Thymus (tissue), 11 donors: ENCODE measurements around the gene SLAMF8. TPM values are rescaled to one million over a fixed set of nuclear protein-coding genes. Genes with fewer than 3 reads are reported as not detected.

Experiments
- DNase-seq, 9 donors: peaks; one replicate each; pipeline ENCODE4 v3.0.0-alpha.2; 2013; ENCODE audit warnings: low spot score in 9 of 9, low read depth in 6 of 9, missing footprints in 1 of 9
- H3K27ac ChIP-seq, 2 donors: one replicate each; pipeline ENCODE4 v1.5.1; 2013; ENCODE audit warnings: control low read depth in 1 of 2, low read depth in 1 of 2, low read length in 1 of 2, mild to moderate bottlenecking in 1 of 2, moderate library complexity in 1 of 2
- H3K27me3 ChIP-seq, 2 donors: one replicate each; pipeline ENCODE4 v1.5.1; 2013; ENCODE audit warnings: low read length in 1 of 2; ENCODE audit not compliant: control insufficient read depth in 2 of 2, insufficient read depth in 1 of 2
- H3K36me3 ChIP-seq, 2 donors: one replicate each; pipeline ENCODE4 v1.5.1; 2013; ENCODE audit warnings: low read length in 1 of 2, mild to moderate bottlenecking in 1 of 2, moderate library complexity in 1 of 2; ENCODE audit not compliant: control insufficient read depth in 2 of 2, insufficient read depth in 2 of 2
- H3K4me1 ChIP-seq, 2 donors: one replicate each; pipeline ENCODE4 v1.5.1; 2013; ENCODE audit warnings: low read length in 2 of 2; ENCODE audit not compliant: control insufficient read depth in 2 of 2, insufficient read depth in 2 of 2
- H3K4me3 ChIP-seq, 2 donors: one replicate each; pipeline ENCODE4 v1.5.1; 2013; ENCODE audit warnings: low read length in 2 of 2, control low read depth in 1 of 2, mild to moderate bottlenecking in 1 of 2
- H3K9me3 ChIP-seq, 2 donors: one replicate each; pipeline ENCODE4 v1.5.1; 2013; ENCODE audit warnings: low read length in 1 of 2, mild to moderate bottlenecking in 1 of 2; ENCODE audit not compliant: control insufficient read depth in 2 of 2, insufficient read depth in 1 of 2
- WGBS: extraction: QIAGEN DNeasy Blood & Tissue Kit; methylation state at CpG from one replicate; pipeline ENCODE4 v1.1.7; 2013; 5-methylcytosine and 5-hydroxymethylcytosine counted together
- polyA plus RNA-seq: library from polyadenylated mRNA; stranded (reverse); fragments of 200-250 nt; gene quantifications from one replicate; pipeline ENCODE4 v1.2.3, GENCODE V29; 2013
- total RNA-seq: library from RNA; stranded (reverse); fragments of 120-200 nt; gene quantifications from one replicate; pipeline ENCODE4 v1.2.4, GENCODE V29; 2013
- donor health status: healthy.

The SLAMF8 gene
- total and polyA plus RNA-seq, 2 donors: 13.3 to 14.2 TPM

DNA sequence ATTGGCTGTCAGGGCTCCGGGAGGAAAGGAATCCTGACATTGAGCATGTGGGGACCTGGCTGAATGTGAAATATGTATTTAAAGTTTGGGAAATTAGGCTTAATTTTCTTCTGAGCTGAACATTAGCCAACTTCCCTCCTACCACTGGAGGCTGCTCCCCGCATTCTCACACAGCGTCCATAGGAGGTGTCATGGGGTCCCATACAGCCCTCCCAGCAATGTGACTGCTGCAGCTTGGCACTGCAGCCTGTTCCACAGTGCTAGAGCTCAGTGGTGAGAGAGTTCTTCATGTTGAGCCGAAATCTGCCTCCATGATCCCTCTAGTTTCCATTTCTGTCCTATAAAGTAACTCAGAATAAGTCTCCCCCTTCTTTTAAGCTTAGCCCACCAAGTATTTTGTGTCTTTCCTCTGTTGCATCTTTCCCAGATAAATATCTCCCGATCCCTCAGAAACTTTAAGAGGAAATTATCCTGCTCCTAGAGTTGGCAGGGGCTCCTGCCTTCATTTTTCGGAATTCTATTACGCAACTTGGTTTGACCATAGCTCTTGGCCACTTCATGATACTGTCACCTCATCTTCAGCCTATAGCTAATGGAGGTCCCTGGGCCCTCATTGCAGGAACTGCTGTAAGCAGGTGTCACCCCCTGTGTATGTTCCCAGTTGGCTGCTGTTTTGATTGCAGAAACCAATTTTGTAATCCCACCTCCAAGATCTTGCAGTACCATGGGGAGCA lies 22.6 kb upstream of the SLAMF8 start:
- WGBS: 86% methylated on average over 7 of the region's 7 CpGs
- no peaks in the 10 kb centered on the region for H3K36me3 ChIP-seq
- H3K27me3 ChIP-seq: peaks cover 0 to 4% of the 10 kb centered on the region in 2 donors
- no peak overlapping the region for H3K4me3 ChIP-seq
- DNase-seq: no peak
- no peaks in the 10 kb centered on the region for H3K9me3 ChIP-seq
- no peak overlapping the region for H3K27ac ChIP-seq
- peaks cover 10 to 14% of the 10 kb centered on the region in 2 donors for H3K4me1 ChIP-seq

DNA sequence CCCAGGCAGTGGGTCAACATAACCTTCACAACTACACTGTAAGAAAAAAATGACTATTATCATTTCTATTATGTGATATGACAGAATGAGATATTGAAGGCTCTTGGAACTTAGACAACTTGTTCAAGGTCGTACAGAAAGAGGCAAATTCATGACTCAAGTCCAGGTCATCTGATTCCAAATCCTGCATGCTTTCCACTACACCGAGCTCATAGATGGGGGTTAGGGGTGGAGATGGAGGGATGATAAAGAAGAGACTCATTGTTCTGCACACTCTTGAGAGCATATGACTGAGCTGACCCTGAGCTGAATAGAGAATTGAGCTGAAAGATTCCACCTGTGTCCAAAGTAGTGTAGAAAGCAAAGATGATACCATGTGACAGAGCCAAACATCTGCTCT lies 21.7 kb upstream of the SLAMF8 start:
- peaks cover 5 to 8% of the 10 kb centered on the region in 2 donors for H3K4me1 ChIP-seq
- WGBS: 72% methylated on average over 2 of the region's 2 CpGs
- no peaks in the 10 kb centered on the region for H3K36me3 ChIP-seq
- no peaks in the 10 kb centered on the region for H3K9me3 ChIP-seq
- no peak overlapping the region for H3K4me3 ChIP-seq
- DNase-seq: no peak
- H3K27ac ChIP-seq: no peak overlapping the region
- H3K27me3 ChIP-seq: peaks cover 0 to 6% of the 10 kb centered on the region in 2 donors

DNA sequence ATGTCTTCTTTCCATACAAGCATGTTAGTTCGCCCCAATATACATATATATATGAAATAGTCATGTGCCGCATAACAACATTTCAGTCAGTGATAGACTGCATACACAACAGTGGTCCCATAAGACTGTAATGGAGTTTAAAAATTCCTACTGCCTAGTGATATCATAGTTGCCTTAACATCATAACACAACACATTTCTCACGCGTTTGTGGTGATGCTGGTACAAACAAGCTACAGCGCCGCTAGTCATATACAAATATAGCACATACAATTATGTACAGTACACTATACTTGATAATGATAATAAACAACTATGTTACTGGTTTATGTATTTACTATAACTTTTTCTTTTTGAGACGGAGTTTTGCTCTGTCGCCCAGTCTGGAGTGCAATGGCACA lies 10.7 kb upstream of the SLAMF8 start:
- Histone ChIP-seq H3K27me3 (peaks cover 0 to 2% of the 10 kb centered on the region in 2 donors), H3K36me3 (no peaks in the 10 kb centered on the region)
- WGBS: 91% methylated on average over 8 of the region's 8 CpGs

DNA sequence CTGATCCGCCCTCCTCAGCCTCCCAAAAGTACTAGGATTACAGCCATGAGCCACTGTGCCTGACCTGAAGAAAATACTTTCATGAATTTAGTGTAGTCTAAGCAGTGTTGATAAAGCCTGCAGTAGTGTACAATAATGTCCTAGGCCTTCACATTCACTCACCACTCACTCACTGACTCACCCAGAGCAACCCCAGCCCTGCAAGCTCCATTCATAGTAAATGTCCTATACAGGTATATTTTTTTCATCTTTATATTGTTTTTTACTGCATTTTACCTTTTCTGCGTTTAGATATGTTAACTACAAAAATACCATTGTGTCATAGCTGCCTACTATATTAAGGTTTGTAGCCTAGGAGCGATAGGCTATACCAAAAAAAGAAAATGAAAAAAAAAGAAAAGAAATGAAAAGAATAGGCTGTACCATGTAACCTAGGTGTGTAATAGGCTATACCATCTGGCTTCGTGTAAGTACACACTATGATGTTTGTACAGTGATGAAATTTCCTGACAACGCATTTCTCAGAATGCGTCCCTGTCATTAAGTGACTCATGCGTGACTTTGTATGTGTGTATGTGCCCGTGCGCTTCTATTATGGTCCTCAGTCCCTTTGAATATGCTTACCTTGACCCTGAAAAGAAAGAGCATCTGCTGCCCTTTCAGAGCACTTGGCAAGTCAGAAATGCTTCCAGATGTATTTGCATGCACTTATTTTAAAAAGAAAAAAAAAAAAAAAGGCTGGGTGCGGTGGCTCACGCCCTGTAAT lies 9.2 kb upstream of the SLAMF8 start:
- H3K27me3 ChIP-seq: peaks cover 0 to 5% of the 10 kb centered on the region in 2 donors
- H3K4me1 ChIP-seq: no peaks in the 10 kb centered on the region
- H3K27ac ChIP-seq: no peak overlapping the region
- no peaks in the 10 kb centered on the region for H3K9me3 ChIP-seq
- no peaks in the 10 kb centered on the region for H3K36me3 ChIP-seq
- no peak for DNase-seq
- H3K4me3 ChIP-seq: no peak overlapping the region
- WGBS: 91% methylated on average over 11 of the region's 11 CpGs

More for the DNA sequence above, 10.7 kb upstream of the SLAMF8 start:
- Histone ChIP-seq H3K4me3 (no peak overlapping the region), H3K27ac (no peak overlapping the region), H3K4me1 (no peaks in the 10 kb centered on the region), H3K9me3 (no peaks in the 10 kb centered on the region)
- no peak for DNase-seq

DNA sequence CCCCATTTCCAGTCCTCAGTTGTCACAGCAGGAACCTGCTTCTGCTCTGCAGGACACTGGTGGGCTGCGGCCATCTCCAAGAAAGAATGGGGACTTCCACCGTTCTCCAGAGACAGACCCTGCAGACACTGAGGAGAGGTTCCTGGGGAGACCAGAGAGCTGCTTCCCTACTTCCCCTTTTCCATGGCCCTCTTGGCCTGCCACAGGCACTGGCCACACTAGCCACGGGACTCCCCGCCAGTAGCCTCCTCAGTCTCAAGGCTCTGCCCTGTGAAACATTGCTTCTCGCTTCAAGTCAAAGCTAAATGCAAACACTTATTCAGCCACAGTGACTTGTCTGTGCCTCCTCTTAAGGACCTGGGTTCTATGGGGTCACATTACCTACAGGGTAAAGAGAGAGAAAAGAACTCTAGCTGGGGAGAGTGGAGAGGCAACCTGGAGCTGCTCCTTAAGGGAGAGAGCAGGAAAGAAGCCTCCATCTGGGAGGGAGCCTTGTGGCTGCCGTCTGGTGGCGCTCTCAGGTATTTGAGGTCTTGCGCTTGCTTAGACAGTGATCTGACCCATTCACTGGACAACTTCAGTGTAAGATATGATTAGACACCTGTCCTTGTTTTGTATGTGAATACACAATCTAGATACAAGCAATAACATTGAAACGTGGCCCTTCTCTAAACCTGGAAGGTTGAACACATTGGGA lies 5.4 kb upstream of the SLAMF8 start:
- H3K4me1 ChIP-seq: peaks cover 2 to 10% of the 10 kb centered on the region in 2 donors
- no peak overlapping the region for H3K4me3 ChIP-seq
- H3K36me3 ChIP-seq: no peaks in the 10 kb centered on the region
- H3K27me3 ChIP-seq: peaks cover 0 to 10% of the 10 kb centered on the region in 2 donors
- DNase-seq: peak in 1 of 9 donors; percentile 28
- H3K9me3 ChIP-seq: no peaks in the 10 kb centered on the region
- H3K27ac ChIP-seq: no peak overlapping the region
- 56% methylated on average over 9 of the region's 9 CpGs for WGBS

DNA sequence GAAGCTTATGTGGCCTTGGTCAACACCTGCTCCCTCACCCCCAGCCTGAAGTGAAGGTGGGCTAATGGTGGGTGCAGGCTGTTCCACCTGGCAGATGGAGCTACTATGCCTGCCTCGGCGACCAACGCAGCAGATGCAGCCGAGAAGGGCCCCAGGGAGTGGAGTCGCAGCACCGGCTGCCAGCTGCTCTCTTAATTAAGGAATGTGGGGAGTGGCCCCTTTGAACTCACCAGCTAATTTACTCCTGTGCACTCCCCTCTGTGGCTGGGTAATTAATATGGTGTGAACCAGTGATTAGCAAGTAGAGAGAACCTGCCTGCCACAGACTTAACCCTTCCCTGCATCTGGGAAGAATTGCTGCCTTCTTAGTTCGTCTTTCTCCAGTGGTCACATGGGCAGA lies 3.3 kb upstream of the SLAMF8 start:
- Histone ChIP-seq H3K9me3 (no peaks in the 10 kb centered on the region), H3K36me3 (no peaks in the 10 kb centered on the region), H3K27me3 (peaks cover 0 to 10% of the 10 kb centered on the region in 2 donors), H3K27ac (no peak overlapping the region), H3K4me3 (no peak overlapping the region), H3K4me1 (peaks cover 9 to 25% of the 10 kb centered on the region in 2 donors)
- DNase-seq: no peak
- WGBS: 85% methylated on average over 7 of the region's 7 CpGs

DNA sequence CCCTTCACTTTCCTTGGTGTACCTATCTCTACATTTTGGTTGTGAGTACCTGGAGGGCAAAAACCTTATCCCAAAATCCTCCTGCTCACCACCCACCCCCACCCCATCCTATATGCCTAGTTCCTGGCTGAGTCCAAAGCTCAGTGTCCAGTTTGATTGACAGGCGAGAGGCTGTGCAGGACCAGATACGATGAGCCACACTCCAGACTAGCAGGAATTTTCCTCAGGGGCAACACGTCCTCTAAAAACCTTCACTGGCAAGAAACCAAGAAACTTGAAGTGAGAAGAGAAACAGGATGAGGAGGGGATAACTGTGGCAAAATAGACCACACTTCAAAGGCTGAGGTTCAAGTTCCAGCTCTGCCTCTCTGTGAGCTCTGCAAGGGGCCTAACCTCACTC lies 1.1 kb upstream of the SLAMF8 start:
- peak overlapping the region in 1 of 2 donors; percentile 9 for H3K27ac ChIP-seq
- 49% methylated on average over 3 of the region's 3 CpGs for WGBS

DNA sequence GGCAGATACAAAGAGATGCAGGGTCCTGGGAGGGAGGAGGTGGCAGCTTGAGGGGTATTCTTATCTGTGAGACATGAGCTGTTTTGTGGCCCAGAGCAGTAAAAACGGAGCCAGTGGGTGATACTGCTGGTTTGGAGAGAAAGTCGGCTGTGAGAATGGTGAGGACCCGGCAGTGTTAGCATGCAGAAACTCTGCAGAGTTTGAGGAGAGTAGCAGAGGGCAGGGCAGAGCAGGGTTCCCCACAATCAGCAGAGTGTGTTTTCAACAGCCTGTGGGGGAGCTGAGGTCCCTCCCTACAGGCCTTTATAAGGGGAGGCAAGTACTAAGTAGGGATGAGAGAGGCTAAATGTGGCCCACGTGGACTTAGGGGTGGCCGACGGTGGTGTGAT lies 423 bp downstream of the SLAMF8 start:
- no peaks in the 10 kb centered on the region for H3K9me3 ChIP-seq

More for the DNA sequence above, 1.1 kb upstream of the SLAMF8 start:
- Histone ChIP-seq H3K4me1 (peaks cover 9 to 27% of the 10 kb centered on the region in 2 donors), H3K4me3 (no peak overlapping the region), H3K9me3 (no peaks in the 10 kb centered on the region), H3K27me3 (peaks cover 0 to 10% of the 10 kb centered on the region in 2 donors), H3K36me3 (no peaks in the 10 kb centered on the region)
- peak in 1 of 9 donors; percentile 9 for DNase-seq

DNA sequence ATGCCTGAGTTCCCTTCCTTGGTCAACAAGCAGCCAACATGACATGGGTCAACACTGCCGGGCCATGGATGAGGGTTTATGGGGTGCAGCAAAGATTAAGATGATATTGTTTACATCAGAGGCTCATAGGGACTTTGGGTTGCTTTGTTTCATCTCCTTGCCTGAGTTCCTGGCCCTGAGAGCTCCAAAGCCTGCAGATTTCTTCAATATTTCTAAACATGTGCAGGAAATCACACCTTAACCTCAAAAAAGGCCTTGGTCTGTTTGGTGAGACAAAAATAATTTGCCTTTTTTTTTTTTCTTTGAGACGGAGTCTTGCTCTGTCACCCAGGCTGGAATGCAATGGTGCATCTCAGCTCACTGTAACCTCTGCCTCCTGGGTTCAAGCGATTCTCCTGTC lies 876 bp downstream of the SLAMF8 start:
- H3K4me3 ChIP-seq: no peak overlapping the region
- H3K27ac ChIP-seq: no peak overlapping the region
- DNase-seq: peak in 1 of 9 donors; percentile 11
- peaks cover 9 to 27% of the 10 kb centered on the region in 2 donors for H3K4me1 ChIP-seq
- no peaks in the 10 kb centered on the region for H3K9me3 ChIP-seq
- peaks cover 0 to 6% of the 10 kb centered on the region in 2 donors for H3K27me3 ChIP-seq
- WGBS: 83% methylated on average over 3 of the region's 3 CpGs
- H3K36me3 ChIP-seq: no peaks in the 10 kb centered on the region

More for the DNA sequence above, 423 bp downstream of the SLAMF8 start:
- peaks cover 9 to 27% of the 10 kb centered on the region in 2 donors for H3K4me1 ChIP-seq
- no peak overlapping the region for H3K4me3 ChIP-seq
- WGBS: 98% methylated on average over 6 of the region's 6 CpGs
- H3K27me3 ChIP-seq: peaks cover 0 to 6% of the 10 kb centered on the region in 2 donors
- H3K27ac ChIP-seq: peak overlapping the region in 1 of 2 donors; percentile 31
- no peak for DNase-seq
- H3K36me3 ChIP-seq: no peaks in the 10 kb centered on the region
